Stimulated activated naive CD8-positive, alpha-beta T cell treated with anti-CD3 and anti-CD28 coated beads, Interleukin-15, Interleukin-2, amounts not matched to agents 100 ng/mL and 50 ng/mL, for 24 hours (primary cell): ENCODE results near the gene CSTA.

Experiments used
- H3K27ac Mint-ChIP-seq: one replicate; pipeline ENCODE4 v1.8.0; 2021; ENCODE audit warnings: mild to moderate bottlenecking, mixed read lengths
- H3K27me3 Mint-ChIP-seq: one replicate; pipeline ENCODE4 v1.8.0; 2021; ENCODE audit warnings: mixed read lengths
- H3K36me3 Mint-ChIP-seq: one replicate; pipeline ENCODE4 v1.8.0; 2021; ENCODE audit warnings: low read depth, mixed read lengths
- H3K4me1 Mint-ChIP-seq: one replicate; pipeline ENCODE4 v1.8.0; 2021; ENCODE audit warnings: low read depth, mixed read lengths
- H3K4me3 Mint-ChIP-seq: one replicate; pipeline ENCODE4 v1.8.0; 2021; ENCODE audit warnings: mild to moderate bottlenecking, mixed read lengths
- H3K9me3 Mint-ChIP-seq: one replicate; pipeline ENCODE4 v1.8.0; 2021; ENCODE audit warnings: mixed read lengths

Gene CSTA

DNA sequence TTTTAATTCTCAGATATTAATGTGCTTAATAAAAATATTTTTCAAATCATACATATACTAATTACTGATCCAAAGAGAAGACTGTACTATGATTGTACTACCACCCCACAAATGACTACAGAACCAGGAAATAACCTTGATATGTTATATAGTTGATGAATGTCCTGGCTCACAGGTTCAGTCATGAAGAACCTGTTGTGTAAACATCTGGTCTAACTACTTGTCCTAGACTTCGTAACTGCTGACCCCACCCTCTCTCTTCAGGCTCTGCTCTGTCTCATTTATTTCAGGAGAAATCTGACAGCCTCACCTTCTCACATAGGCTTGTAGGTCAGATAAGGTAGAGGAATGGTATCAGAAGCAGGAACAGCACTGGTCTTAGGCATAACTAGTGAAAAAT, 14.7 kb upstream of the CSTA start:
- Mint-ChIP-seq H3K9me3 (no peaks in the 10 kb centered on the region), H3K4me1 (peaks cover 18% of the 10 kb centered on the region)

DNA sequence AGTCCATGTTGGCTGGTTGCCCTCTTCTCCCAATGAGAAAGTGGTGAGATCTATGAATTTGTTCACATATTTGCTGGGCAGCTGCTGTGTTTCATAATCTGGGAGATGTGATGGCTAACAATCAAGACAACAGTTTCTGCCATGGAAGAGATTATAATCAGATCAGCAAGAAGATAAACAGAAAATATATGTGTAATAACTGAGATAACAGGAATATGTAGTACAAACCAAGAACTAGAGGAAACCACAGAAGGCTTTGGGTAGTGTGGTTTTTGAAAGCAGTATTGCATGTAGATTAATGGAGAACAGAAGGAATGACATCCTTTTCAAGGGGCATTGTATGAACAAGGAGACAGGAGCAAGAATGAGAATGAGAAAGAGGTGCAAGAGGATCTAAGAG, 12.2 kb upstream of the CSTA start:
- H3K4me3 Mint-ChIP-seq: no peak overlapping the region

More for the DNA sequence above, 14.7 kb upstream of the CSTA start:
- Mint-ChIP-seq H3K36me3 (no peaks in the 10 kb centered on the region), H3K4me3 (no peak overlapping the region), H3K27me3 (no peaks in the 10 kb centered on the region), H3K27ac (no peak overlapping the region)

DNA sequence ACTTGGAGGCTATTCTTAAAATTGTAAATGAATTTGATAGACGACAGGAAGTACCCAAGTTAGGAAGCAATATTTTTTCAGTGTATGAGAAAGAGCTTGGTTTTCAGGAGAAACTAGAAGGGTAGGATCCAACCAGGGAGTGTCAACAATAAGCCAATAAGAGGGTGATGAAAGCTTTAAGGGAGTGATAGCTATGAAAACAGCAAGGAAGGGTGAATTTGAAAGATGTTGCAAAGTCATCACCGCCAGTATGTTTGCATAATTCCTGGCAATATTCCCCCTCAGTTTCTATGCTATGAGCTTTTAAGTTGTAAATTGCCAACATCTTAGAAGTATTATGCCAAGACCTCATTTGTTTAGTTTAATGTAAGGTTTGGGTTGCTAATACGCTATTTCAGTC, 11.8 kb upstream of the CSTA start:
- Mint-ChIP-seq H3K9me3 (peaks cover 2% of the 10 kb centered on the region), H3K4me1 (peaks cover 8% of the 10 kb centered on the region), H3K4me3 (no peak overlapping the region), H3K27me3 (no peaks in the 10 kb centered on the region), H3K27ac (no peak overlapping the region), H3K36me3 (no peaks in the 10 kb centered on the region)

More for the DNA sequence above, 12.2 kb upstream of the CSTA start:
- H3K36me3 Mint-ChIP-seq: no peaks in the 10 kb centered on the region
- H3K27me3 Mint-ChIP-seq: no peaks in the 10 kb centered on the region
- H3K9me3 Mint-ChIP-seq: no peaks in the 10 kb centered on the region
- peaks cover 8% of the 10 kb centered on the region for H3K4me1 Mint-ChIP-seq
- no peak overlapping the region for H3K27ac Mint-ChIP-seq

DNA sequence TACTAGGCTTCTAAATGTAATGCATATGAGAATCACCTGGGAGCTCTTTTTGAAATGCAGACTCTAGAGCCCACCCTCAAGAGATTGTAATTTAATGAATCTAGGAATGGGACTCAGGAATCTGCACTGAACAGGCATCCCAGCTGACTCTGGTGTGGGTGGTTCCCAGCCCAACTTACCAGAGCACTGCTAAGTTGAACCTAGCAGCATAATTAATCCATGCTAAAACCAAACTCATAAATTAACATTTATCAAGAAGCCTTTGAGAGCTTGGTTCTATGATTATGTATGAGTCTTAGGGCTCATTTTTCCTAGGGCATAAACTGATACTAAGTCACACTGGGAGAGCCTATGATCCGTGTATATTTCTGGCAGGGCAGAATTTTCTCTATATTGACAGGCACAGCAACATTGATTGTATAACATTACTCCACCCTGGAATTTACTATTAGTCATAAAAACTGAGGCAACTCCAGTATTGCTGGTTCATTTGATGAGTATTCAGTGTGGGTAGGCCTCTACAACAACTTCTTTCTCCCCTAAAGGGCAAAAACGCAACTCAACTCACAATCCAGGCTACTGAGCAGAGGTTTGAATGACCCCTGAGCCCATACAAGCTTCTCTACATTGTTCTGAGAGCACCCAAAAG, 10.7 kb upstream of the CSTA start:
- H3K27me3 Mint-ChIP-seq: no peaks in the 10 kb centered on the region
- H3K27ac Mint-ChIP-seq: no peak overlapping the region
- peaks cover 8% of the 10 kb centered on the region for H3K4me1 Mint-ChIP-seq
- no peak overlapping the region for H3K4me3 Mint-ChIP-seq
- no peaks in the 10 kb centered on the region for H3K36me3 Mint-ChIP-seq
- peaks cover 4% of the 10 kb centered on the region for H3K9me3 Mint-ChIP-seq

DNA sequence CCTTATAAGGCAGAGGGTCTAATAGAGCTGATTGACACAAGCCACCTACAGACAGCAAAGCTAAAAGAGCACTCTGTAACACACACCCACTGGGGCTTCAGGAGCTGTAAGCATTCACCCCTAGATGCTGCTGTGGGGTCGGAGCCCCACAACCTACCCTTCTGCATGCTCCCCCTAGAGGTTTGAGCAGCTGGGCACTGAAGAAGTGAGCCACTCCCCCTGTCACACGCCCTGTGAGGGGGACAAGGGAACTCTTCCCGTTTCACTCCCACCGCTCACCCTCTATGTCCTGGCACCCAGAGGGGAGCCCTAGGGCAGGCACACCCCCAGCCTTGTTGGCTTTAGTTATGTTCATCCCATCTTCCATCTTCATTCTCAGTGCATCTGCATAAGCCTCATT, 9.4 kb upstream of the CSTA start:
- Mint-ChIP-seq H3K4me3 (no peak overlapping the region), H3K27me3 (no peaks in the 10 kb centered on the region), H3K27ac (no peak overlapping the region), H3K4me1 (peaks cover 8% of the 10 kb centered on the region), H3K9me3 (peaks cover 8% of the 10 kb centered on the region), H3K36me3 (no peaks in the 10 kb centered on the region)

DNA sequence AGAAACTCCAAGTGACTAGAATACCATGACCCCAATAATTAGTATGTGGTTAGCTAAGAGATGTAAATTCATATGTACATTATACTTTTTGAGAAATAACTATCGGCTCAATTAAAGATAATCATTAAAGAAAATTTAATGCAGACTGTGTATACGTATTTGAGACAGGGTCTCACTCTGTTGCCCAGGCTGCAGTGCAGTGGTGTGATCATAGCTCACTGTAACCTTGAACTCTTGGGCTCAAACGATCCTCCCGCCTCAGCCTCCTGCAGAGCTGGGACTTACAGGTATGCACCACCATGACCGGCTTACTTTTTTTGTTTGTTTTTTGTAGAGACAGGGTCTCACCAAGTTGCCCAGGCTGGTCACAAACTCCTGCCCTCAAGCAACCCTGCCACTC, 8.7 kb upstream of the CSTA start:
- H3K4me3 Mint-ChIP-seq: no peak overlapping the region
- H3K27me3 Mint-ChIP-seq: no peaks in the 10 kb centered on the region
- H3K36me3 Mint-ChIP-seq: no peaks in the 10 kb centered on the region
- no peak overlapping the region for H3K27ac Mint-ChIP-seq
- H3K4me1 Mint-ChIP-seq: peaks cover 13% of the 10 kb centered on the region
- peaks cover 8% of the 10 kb centered on the region for H3K9me3 Mint-ChIP-seq

DNA sequence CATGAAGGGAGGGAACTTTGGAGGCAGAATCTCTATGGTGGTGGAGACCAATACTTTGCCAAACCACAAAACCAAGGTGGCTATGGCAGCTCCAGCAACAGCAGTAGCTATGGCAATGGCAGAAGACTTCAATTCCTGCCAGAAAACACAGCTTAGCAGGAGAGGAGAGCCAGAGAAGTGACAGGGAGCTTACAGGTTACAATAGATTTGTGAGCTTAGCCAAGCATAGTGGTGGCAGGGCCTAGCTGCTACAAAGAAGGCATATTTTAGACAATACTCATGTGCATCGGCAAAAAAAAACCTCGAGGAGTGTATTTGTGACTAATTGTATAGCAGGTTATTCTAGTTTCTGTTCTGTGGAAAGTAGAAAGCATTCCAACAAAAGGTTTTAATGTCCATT, 6.4 kb upstream of the CSTA start:
- H3K4me1 Mint-ChIP-seq: peaks cover 21% of the 10 kb centered on the region

DNA sequence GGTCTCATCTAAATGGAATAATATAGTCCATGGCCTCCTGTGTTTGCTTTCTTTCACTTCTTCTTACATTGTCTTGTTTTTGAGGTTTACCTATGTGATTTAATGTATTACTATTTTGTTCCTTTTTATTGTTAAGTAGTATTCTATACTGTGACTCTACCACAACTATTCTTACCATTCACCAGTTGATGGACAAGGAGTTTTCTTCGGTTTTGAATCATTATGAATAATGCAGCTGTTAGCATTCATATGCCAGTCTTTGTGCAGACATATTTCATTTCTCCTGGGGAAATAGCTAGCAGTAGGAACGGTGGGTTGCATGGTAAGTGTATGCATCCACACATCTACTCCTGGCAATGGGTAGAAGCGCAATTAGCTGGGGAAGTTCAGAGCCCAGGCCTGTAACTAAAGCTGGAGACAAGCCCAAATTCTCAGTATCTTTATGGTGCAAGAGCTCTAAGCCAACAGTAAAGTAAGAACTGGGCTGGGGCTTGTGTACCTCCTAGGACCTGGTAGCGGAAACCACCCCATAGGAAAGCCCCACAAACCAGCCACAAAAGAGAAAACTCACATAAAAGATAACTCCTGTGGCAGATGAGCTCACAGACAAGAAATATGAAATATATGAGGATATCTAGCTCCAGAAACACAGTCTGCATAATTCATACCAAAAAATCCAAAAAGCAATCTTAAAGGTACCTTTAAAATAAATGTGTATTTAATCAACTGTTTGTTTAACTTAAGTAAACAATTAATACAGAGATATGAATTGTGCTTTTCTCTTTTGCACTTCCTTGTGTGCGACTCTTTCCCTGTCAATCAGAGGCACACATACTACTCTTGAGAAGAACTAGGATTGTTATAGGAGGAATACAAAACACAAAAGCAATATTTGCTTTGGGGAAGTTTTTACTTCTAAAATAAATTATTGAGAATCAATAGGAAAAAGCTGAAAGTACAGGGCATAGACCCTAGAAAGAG, 2.7 kb upstream of the CSTA start:
- H3K27me3 Mint-ChIP-seq: peaks cover 7% of the 10 kb centered on the region
- peaks cover 21% of the 10 kb centered on the region for H3K4me1 Mint-ChIP-seq
- peaks cover 8% of the 10 kb centered on the region for H3K9me3 Mint-ChIP-seq
- H3K36me3 Mint-ChIP-seq: no peaks in the 10 kb centered on the region
- H3K4me3 Mint-ChIP-seq: no peak overlapping the region
- H3K27ac Mint-ChIP-seq: peak overlapping the region; percentile 39

More for the DNA sequence above, 6.4 kb upstream of the CSTA start:
- Mint-ChIP-seq H3K27ac (no peak overlapping the region), H3K4me3 (no peak overlapping the region), H3K36me3 (no peaks in the 10 kb centered on the region), H3K27me3 (no peaks in the 10 kb centered on the region), H3K9me3 (peaks cover 8% of the 10 kb centered on the region)

DNA sequence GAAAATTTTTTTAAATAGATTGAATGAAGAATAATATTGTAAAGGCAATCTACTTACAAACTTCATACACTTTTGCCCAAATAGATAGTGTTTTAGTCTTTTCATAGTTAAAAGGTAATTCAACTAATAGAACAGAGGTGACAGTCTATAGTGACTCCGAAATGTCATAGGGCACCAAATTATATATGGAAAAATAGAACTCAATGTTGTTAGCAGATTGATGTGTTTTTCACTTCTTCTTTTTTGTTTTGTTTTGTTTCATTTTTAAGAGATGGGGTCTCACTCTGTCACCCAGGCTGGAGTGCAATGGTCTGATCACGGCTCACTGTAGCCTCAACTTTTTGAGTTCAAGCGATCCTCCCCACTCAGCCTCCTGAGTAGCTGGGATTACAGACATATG, 721 bp downstream of the CSTA start:
- peaks cover 11% of the 10 kb centered on the region for H3K27me3 Mint-ChIP-seq
- no peaks in the 10 kb centered on the region for H3K9me3 Mint-ChIP-seq
- no peak overlapping the region for H3K4me3 Mint-ChIP-seq
- no peaks in the 10 kb centered on the region for H3K36me3 Mint-ChIP-seq
- H3K27ac Mint-ChIP-seq: no peak overlapping the region
- peaks cover 21% of the 10 kb centered on the region for H3K4me1 Mint-ChIP-seq

DNA sequence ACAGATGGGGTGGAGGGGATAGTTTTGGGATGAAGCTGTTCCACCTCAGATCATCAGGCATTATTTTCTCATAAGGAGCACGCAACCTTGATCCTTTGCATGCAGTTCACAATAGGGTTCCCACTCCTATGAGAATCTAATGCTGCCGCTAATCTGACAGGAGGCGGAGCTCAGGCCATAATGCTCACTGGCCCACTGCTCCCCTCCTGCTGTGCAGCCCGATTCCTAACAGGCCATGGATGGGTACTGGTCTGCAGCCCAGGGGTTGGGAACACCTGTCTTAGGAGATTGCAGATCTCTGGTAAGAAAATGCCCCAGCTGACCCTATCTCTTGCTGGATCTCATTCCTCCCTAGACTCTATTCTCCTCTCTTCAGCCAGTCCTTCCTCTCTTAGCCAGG, 6.8 kb downstream of the CSTA start:
- Mint-ChIP-seq H3K4me1 (no peaks in the 10 kb centered on the region), H3K4me3 (no peak overlapping the region), H3K36me3 (no peaks in the 10 kb centered on the region), H3K27me3 (peaks cover 13% of the 10 kb centered on the region), H3K9me3 (no peaks in the 10 kb centered on the region), H3K27ac (no peak overlapping the region)

DNA sequence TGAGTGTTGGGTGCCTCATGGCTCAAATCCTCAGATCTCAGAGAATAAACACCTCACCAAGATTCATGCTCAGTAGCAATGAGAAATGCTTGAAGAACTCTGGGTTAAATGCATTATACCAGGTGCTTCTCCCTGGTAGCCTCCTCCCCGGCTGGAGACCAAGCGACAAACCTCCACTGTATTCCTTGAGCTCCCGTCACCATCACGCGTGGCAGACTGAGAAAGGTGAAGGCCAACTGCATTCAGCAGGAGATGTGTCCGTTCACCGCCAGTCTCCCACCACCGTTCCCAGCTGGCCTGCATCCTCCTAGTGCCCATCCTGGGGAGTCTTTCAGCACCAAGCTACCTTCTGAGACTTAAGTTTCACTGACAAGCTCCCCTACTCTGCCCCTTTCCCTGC, 7.5 kb downstream of the CSTA start:
- Mint-ChIP-seq H3K9me3 (no peaks in the 10 kb centered on the region), H3K36me3 (no peaks in the 10 kb centered on the region), H3K4me3 (no peak overlapping the region), H3K4me1 (no peaks in the 10 kb centered on the region), H3K27ac (no peak overlapping the region), H3K27me3 (peaks cover 13% of the 10 kb centered on the region)

DNA sequence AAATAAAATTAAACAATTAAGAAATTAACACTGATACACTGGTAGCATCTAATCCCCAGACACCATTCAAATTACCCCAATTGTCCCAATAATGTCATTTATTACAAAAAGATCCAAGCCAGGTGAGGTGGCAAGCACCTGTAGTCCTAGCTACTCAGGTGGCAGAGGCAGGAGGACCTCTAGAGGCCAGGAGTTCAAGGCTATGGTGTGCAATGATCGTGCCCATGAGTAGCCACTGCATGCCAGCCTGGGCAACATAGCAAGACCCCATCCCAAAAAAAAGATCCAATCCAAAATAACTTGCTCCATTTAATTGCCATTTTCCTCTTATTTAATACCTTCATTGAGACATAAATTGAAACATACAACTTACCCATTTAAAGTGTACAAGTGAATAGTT, 17.8 kb downstream of the CSTA start:
- Mint-ChIP-seq H3K9me3 (peaks cover 6% of the 10 kb centered on the region), H3K27me3 (peaks cover 7% of the 10 kb centered on the region), H3K4me3 (no peak overlapping the region), H3K27ac (no peak overlapping the region), H3K36me3 (no peaks in the 10 kb centered on the region), H3K4me1 (no peaks in the 10 kb centered on the region)

DNA sequence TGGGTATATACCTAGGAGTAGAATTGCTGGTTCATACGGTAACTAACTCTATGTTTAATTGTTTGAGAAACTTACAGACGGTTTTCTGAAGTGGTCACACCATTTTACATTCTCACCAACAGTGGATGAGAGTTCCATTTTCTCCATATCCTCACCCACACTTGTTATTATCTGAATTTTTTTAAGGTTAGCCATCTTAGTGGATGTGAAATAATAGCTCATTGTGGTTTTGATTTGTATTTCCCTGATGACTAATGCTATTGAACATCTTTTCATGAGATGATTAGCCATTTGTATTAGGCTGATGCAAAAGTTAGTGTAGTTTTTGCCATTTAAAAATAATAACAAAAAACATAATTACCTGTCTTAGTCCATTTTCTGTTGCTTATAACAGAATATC, 18.6 kb downstream of the CSTA start:
- peaks cover 6% of the 10 kb centered on the region for H3K9me3 Mint-ChIP-seq
- H3K27me3 Mint-ChIP-seq: peaks cover 10% of the 10 kb centered on the region
- H3K36me3 Mint-ChIP-seq: no peaks in the 10 kb centered on the region
- H3K27ac Mint-ChIP-seq: no peak overlapping the region
- no peaks in the 10 kb centered on the region for H3K4me1 Mint-ChIP-seq
- no peak overlapping the region for H3K4me3 Mint-ChIP-seq

DNA sequence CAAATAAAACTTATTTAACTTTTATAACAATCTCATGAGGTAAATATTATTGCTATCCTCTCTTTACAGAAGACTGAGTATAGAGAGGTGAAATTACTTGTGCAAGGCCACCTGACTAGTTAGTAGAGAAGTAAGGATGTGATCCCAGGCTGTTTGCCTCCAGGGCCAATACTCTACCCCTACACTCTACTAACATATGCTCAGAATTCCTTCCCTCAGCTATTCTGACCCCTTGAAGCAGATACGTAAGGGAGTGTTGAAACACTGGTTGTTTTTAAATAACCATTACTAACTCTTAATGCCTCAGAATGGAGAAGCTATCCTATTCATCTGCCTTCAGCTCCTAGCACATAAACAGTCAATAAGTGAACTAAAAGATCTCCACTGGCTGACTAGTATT, 24.1 kb downstream of the CSTA start:
- Mint-ChIP-seq H3K9me3 (no peaks in the 10 kb centered on the region), H3K27ac (no peak overlapping the region), H3K36me3 (no peaks in the 10 kb centered on the region), H3K27me3 (peaks cover 5% of the 10 kb centered on the region), H3K4me1 (no peaks in the 10 kb centered on the region), H3K4me3 (no peak overlapping the region)

DNA sequence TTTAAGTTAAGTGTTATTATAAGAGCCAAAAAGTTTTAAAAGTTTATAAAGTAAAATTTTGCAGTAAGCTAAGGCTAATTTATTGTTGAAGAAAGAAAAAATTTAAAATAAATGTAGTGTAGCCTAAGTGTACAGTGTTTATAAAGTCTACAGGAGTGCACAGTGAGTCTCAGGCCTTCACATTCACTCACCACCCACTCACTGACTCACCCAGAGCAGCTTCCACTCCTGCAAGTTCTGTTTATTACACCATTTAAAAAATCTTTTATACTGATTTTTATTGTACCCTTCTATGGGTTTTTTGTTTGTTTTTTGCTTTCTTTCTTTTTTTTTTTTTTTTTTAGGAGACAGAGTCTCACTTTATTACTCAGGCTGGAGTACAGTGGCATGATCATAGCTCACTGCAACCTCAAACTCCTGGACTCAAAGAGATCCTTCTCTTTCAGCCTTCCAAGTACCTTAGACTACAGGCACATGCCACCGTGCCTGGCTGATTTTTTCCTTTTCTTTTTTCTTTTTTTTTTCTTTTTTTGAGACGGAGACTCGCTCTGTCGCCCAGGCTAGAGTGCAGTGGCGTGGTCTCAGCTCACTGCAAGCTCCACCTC, 25.9 kb downstream of the CSTA start:
- no peak overlapping the region for H3K4me3 Mint-ChIP-seq
- H3K9me3 Mint-ChIP-seq: no peaks in the 10 kb centered on the region
- no peak overlapping the region for H3K27ac Mint-ChIP-seq
- peaks cover 3% of the 10 kb centered on the region for H3K36me3 Mint-ChIP-seq
- no peaks in the 10 kb centered on the region for H3K4me1 Mint-ChIP-seq
- peaks cover 5% of the 10 kb centered on the region for H3K27me3 Mint-ChIP-seq
